ENCODE results near the gene GALNT12. TPM values are rescaled to one million over a fixed set of nuclear protein-coding genes. Genes with fewer than 3 reads are reported as not detected.
A peak's percentile ranks its signal among the peaks of the same experiment; 100 is the strongest.

GALNT12 gene
- total RNA-seq, 1 experiment from 2014 or later, result 31.2 TPM

- H2AFZ ChIP-seq (ENCODE audit: low read depth, low read length, poor library complexity, severe bottlenecking), result no peak overlapping the region
- DNase-seq (ENCODE audit: low read depth, low spot score), result peak; percentile 93
- H3K27ac ChIP-seq (ENCODE audit: low read depth, low read length), result no peak overlapping the region
- peaks cover 9 to 39% of the 10 kb centered on the region in 2 experiments; a peak in 3 of 4 replicates for H3K4me1 ChIP-seq (ENCODE audit: control insufficient read depth in 1 of 2, insufficient read depth in 2 of 2, low read length in 2 of 2)
- peak overlapping the region; percentile 34 for H3K4me2 ChIP-seq (ENCODE audit: low read length)
- peak; percentile 97 for ATAC-seq
- H3K9me2 ChIP-seq (ENCODE audit: insufficient read depth), result no peaks in the 10 kb centered on the region
- no peaks in the 10 kb centered on the region for H3K27me3 ChIP-seq (ENCODE audit: insufficient read depth, low read length)
- POLR2A ChIA-PET, result interaction anchor here (1.6 kb wide), 1 partner anchor 18 kb away, joined by 3 read pairs; no protein-coding TSS in a partner anchor
- intact Hi-C loops (cut with micrococcal nuclease), result loop anchor here (1.0 kb wide), 4 partner anchors 127 to 533 kb away; no protein-coding TSS in a partner anchor
- H3K9me3 ChIP-seq (ENCODE audit: control insufficient read depth in 1 of 2, insufficient read depth in 1 of 2, low read depth in 1 of 2, low read length in 2 of 2), result no peaks in the 10 kb centered on the region
- RAD21 ChIA-PET (ENCODE audit: low non-redundant PET in 1 of 2, low total read pairs in 2 of 2, uncharacterized antibody in 2 of 2, unreplicated experiment in 2 of 2), result interaction anchor here (0.6 to 1.2 kb wide), 5 partner anchors 41 to 373 kb away, joined by 3 to 4 read pairs (median 3); partner anchors contain the start of genes ALG2 (in 1 of the 2), GALNT12 (in 1 of the 2) and SEC61B (in 1 of the 2)
- H4K20me1 ChIP-seq (ENCODE audit: insufficient read depth), result no peaks in the 10 kb centered on the region
- BruUV-seq (replicated peaks), result no TSS peak
- H3K4me3 ChIP-seq (replicated peaks in 1 of 2; ENCODE audit: low read depth in 1 of 2, low read length in 2 of 2), result no peak overlapping the region
- no peaks in the 10 kb centered on the region for H3K79me2 ChIP-seq (ENCODE audit: insufficient read depth, low read length)
- peak overlapping the region; percentile 7; the same call in 1 of the 2 replicates for H3K9ac ChIP-seq (ENCODE audit: low read length)
- CTCF ChIA-PET, result interaction anchor here (0.6 to 4.5 kb wide), 13 partner anchors 10 to 292 kb away, joined by 3 to 55 read pairs (median 4); partner anchors contain the start of gene GALNT12
- H3K36me3 ChIP-seq (ENCODE audit: control insufficient read depth in 1 of 2, insufficient read depth in 2 of 2, low read length in 2 of 2), result peaks cover 2 to 9% of the 10 kb centered on the region in 2 experiments; a peak in 2 of 4 replicates
- TF ChIP-seq SIN3A (IDR thresholded peaks at IDR 0.05; ENCODE audit: low read depth), result peak; percentile 66; the same call in 1 of the 2 replicates
- TF ChIP-seq FOSL1 (IDR thresholded peaks at IDR 0.05; ENCODE audit: low read depth), result peak; percentile 52; the same call in 1 of the 2 replicates
- no peak for TF ChIP-seq POLR2A (IDR thresholded peaks at IDR 0.05; ENCODE audit: borderline replicate concordance, extremely low read depth, insufficient read depth, insufficient read length)
- TF ChIP-seq SRF (IDR thresholded peaks at IDR 0.05; ENCODE audit: low read depth), result no peak
- TF ChIP-seq YY1 (IDR thresholded peaks at IDR 0.05; ENCODE audit: extremely low read depth, insufficient replicate concordance, low read depth, low read length), result no peak
- TF ChIP-seq JUND (IDR thresholded peaks at IDR 0.05), result peak; percentile 67
- TF ChIP-seq REST (IDR thresholded peaks at IDR 0.05; ENCODE audit: low read depth), result no peak
- peak; percentile 53 for TF ChIP-seq MAX (IDR thresholded peaks at IDR 0.05)
- no peak for TF ChIP-seq ZNF274 (IDR thresholded peaks at IDR 0.05; ENCODE audit: low read depth, low read length)
- TF ChIP-seq EZH2 (IDR thresholded peaks at IDR 0.05), result no peak
- peak; percentile 97 for TF ChIP-seq RAD21 (IDR thresholded peaks at IDR 0.05; ENCODE audit: low read depth)
- no peak for TF ChIP-seq ZBTB33 (IDR thresholded peaks at IDR 0.05; ENCODE audit: extremely low read depth, insufficient replicate concordance, low read length)
- peak; percentile 85 for TF ChIP-seq SP1 (IDR thresholded peaks at IDR 0.05; ENCODE audit: low read depth)
- TF ChIP-seq CTCF (IDR thresholded peaks at IDR 0.05 in 2 of 3, conservative IDR thresholded peaks at IDR 0.05 in 1 of 3; ENCODE audit: borderline replicate concordance in 1 of 3, insufficient read depth in 1 of 3, low read depth in 2 of 3, low read length in 2 of 3), result peak; percentile 90 to 93 (median 91)
- no peak for TF ChIP-seq EGR1 (IDR thresholded peaks at IDR 0.05; ENCODE audit: low read depth)
- no peak for TF ChIP-seq ELF1 (IDR thresholded peaks at IDR 0.05; ENCODE audit: borderline replicate concordance, low read depth)
- no peak for TF ChIP-seq ATF3 (IDR thresholded peaks at IDR 0.05)
- TF ChIP-seq POLR2AphosphoS5 (IDR thresholded peaks at IDR 0.05; ENCODE audit: low read depth, low read length), result peak; percentile 64; the same call in 1 of the 2 replicates
Observed at GRCh38 chr9:98848450-98849149, 41.1 kb downstream of the GALNT12 start.
